ENCODE measurements around the gene TRPC3. TPM values are rescaled to one million over a fixed set of nuclear protein-coding genes. Genes with fewer than 3 reads are reported as not detected.

Gene TRPC3
- total RNA-seq, 3 donors from 2014 or later = 0.17 to 1.0 (median 0.51) TPM

DNA sequence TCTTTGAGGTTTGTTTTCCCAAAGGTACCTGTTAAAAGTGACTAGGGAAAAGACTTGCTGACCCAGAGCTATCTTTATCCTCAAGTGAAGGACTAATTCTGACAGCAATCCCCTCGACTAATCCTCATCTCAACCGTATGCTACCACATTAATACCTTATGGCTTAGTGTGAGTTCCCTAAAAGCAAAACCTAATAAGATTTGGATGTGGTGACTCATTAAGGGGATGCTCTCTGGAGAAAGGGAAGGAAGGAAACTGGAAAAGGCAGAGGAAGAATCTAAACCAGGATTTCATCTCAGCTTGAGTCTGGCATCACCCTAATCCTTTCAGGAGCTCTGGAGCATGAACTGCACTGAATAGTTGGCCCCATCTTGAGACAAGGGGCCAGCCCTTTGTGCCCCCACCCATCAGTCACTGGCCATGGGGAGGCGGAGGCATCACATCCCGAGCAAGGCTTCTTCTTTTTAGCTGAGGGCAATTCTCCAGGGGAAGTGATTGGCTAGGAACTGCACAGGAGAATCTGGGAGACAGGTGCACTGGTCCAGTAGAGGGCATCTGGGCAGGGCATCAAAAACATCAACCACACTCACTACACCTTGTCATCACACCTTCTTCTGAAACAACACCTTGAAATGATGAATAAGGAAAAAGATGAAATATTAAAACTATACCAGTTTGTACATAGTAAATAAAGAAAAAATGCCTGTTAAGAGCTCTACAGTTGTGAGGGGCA, 74.7 kb downstream of the TRPC3 start:
- no peaks in the 10 kb centered on the region for H3K36me3 ChIP-seq (ENCODE audit: low read depth)
- no peaks in the 10 kb centered on the region for H3K9me3 ChIP-seq

DNA sequence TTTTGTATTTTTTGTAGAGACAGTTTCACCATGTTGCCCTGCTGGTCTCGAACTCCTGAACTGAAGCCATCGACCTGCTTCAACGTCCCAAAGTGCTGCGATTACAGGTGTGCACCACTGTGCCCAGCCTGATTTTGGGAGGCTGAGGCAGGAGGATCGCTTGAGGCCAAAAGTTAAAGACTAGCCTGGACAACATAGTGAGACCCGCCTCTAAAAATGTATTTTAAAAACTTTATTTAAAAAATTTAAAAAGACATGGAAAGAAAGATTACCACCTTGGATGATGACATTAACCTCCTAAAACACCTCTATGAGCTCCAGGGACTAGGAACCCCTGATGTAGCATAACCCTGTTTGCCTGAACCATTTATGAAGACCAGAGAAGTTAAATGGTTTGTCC, 75.8 kb downstream of the TRPC3 start:
- Histone ChIP-seq H3K36me3 (ENCODE audit: low read depth) (no peaks in the 10 kb centered on the region), H3K4me1 (ENCODE audit: low read depth) (no peaks in the 10 kb centered on the region), H3K4me3 (no peak overlapping the region), H3K9me3 (no peaks in the 10 kb centered on the region)
- intact Hi-C loops (cut with DNase I, micrococcal nuclease) = no loop called here
- ATAC-seq (no peak), DNase-seq (no peak)
- TF ChIP-seq, protein P1, sequence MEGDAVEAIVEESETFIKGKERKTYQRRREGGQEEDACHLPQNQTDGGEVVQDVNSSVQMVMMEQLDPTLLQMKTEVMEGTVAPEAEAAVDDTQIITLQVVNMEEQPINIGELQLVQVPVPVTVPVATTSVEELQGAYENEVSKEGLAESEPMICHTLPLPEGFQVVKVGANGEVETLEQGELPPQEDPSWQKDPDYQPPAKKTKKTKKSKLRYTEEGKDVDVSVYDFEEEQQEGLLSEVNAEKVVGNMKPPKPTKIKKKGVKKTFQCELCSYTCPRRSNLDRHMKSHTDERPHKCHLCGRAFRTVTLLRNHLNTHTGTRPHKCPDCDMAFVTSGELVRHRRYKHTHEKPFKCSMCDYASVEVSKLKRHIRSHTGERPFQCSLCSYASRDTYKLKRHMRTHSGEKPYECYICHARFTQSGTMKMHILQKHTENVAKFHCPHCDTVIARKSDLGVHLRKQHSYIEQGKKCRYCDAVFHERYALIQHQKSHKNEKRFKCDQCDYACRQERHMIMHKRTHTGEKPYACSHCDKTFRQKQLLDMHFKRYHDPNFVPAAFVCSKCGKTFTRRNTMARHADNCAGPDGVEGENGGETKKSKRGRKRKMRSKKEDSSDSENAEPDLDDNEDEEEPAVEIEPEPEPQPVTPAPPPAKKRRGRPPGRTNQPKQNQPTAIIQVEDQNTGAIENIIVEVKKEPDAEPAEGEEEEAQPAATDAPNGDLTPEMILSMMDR (IDR thresholded peaks at IDR 0.05) = no peak

More for the DNA sequence above, 74.7 kb downstream of the TRPC3 start:
- ATAC-seq = peak; percentile 54
- no peak for DNase-seq
- TF ChIP-seq, protein P1 (IDR thresholded peaks at IDR 0.05) = no peak
- Histone ChIP-seq H3K4me3 (no peak overlapping the region), H3K4me1 (ENCODE audit: low read depth) (no peaks in the 10 kb centered on the region)
- intact Hi-C loops (cut with DNase I, micrococcal nuclease) = no loop called here

DNA sequence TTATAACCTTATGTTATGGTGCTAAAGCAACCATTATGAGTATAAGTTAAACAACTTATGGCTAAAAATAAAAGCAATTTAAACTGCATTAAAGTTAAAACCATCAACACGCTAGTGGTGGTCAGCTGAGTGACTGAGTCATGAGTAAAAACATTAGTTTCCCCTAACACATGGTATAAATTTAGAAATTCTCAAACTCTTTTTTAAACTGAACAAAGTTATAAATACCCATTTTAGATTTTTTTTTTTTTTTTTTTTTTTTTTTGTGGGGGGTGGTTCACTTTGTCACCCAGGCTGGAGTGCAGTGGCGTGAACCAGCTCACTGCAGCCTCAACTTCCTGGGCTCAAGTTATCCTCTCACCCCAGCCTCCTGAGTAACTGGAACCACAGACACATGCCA, 76.2 kb downstream of the TRPC3 start:
- Histone ChIP-seq H3K9me3 (no peaks in the 10 kb centered on the region), H3K4me1 (ENCODE audit: low read depth) (no peaks in the 10 kb centered on the region), H3K4me3 (no peak overlapping the region), H3K36me3 (ENCODE audit: low read depth) (no peaks in the 10 kb centered on the region)
- TF ChIP-seq, protein P1 (IDR thresholded peaks at IDR 0.05) = no peak
- intact Hi-C loops (cut with DNase I, micrococcal nuclease) = no loop called here
- no peak for DNase-seq
- no peak for ATAC-seq

DNA sequence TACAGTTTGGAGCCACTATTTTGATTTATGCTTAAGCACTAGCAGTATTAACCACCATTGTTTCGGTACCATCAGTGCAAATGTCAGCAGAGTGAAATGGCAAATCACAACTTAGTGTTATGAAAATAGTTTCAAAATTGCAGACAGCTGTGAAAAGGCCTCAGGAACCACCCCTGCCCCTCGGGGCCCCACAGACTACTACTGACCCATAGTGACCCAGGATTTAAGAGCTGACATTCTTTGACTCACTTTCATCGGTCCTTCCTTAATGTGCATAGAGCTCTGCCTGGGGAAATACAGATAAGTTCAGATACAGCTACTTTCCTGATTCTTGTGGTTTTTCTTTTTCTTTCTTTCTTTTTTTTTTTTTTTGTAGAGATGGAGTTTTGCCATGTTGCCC, 78.3 kb downstream of the TRPC3 start:
- H3K36me3 ChIP-seq (ENCODE audit: low read depth) = no peaks in the 10 kb centered on the region
- DNase-seq (no peak), ATAC-seq (no peak)
- intact Hi-C loops (cut with DNase I, micrococcal nuclease) = no loop called here
- H3K4me3 ChIP-seq = no peak overlapping the region
- H3K9me3 ChIP-seq = no peaks in the 10 kb centered on the region
- H3K4me1 ChIP-seq (ENCODE audit: low read depth) = peaks cover 5% of the 10 kb centered on the region
- TF ChIP-seq, protein P1 (IDR thresholded peaks at IDR 0.05) = no peak

DNA sequence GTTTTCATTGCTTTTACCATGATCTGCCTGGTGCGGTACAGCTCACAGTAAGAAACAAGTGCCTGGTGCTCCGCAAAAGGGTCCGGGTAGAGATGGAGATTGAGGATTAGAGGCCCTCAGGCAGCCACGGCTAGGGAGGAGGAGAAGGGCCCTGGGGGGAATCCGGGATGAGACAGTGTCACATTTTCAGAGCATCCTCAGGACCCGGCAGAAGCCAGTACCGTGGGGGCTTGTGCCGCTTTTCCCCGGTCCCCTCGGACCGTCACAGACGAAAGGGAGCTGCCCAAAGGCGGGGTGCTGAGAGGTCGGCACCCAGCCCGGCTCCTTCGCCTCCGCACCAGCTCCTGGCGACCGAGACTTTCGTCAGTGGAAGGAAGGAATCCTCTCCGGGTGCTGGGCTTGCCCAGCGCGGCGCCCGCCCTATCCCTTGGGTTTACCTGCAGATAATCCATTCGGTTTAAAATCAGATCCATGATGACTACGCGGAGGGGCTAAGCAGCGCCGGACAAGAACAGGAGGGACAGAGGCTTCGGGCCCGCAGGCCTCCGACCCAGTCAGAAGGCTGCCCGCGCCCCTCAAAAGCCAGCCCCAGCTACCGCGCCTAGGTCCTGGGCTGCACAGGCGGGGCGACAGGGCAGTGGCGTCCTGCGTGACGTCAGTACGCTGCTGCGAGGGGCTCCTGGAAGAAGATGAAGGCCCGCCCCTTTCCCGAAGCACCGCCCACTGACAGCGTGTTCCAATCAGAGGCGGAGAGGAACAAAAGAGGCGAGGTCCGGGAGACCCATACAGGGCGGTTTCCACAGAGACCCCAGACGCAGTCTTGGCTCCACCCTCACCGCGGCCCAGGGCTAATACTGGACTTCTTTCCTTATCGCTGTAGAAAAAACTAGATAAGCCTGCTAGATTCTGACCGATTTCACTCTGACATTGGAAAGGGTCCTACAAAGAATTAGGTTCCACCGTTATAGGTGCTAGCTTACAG, 81.7 kb downstream of the TRPC3 start, which contains the start of gene BBS7:
Gene BBS7, minus strand, starts transcription at position 634 of the 982 bp plus-strand sequence. Its CDS starts 161 bp downstream, at position 473.
- ATAC-seq = peak; percentile 100
- Histone ChIP-seq H3K4me1 (ENCODE audit: low read depth) (peaks cover 5% of the 10 kb centered on the region), H3K9me3 (no peaks in the 10 kb centered on the region), H3K36me3 (ENCODE audit: low read depth) (no peaks in the 10 kb centered on the region), H3K4me3 (peak within 1 kb of the TSS; percentile 52)
- TF ChIP-seq, protein P1 (IDR thresholded peaks at IDR 0.05) = no peak
- intact Hi-C loops (cut with DNase I, micrococcal nuclease) = no loop called here
- peak; percentile 98 to 100 (median 99) for DNase-seq
